ENCODE measurements around the gene SFR1.

DNA sequence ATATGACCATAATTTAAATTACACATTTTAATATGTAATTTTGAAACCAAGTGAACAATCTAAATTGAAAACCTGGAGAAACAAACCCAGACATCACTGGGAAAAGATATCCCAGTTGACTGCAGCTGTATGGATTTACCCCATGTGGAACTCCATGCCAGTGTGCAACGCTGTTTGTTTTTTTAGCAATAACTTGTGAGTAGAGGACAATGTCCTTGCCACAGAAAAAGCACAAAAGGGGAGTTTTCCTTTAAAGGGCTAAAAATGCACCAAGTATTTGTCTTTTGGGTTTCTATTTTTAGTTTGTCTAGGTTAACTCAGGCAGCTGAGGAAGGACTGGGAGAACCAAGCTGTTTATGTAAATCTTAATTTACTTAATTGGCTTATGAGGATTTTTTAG is 21.2 kb upstream of the SFR1 start:
- no peak for TF ChIP-seq POLR2A (IDR thresholded peaks at IDR 0.05; ENCODE audit: extremely low read depth, insufficient read length)
- TF ChIP-seq, protein P1, sequence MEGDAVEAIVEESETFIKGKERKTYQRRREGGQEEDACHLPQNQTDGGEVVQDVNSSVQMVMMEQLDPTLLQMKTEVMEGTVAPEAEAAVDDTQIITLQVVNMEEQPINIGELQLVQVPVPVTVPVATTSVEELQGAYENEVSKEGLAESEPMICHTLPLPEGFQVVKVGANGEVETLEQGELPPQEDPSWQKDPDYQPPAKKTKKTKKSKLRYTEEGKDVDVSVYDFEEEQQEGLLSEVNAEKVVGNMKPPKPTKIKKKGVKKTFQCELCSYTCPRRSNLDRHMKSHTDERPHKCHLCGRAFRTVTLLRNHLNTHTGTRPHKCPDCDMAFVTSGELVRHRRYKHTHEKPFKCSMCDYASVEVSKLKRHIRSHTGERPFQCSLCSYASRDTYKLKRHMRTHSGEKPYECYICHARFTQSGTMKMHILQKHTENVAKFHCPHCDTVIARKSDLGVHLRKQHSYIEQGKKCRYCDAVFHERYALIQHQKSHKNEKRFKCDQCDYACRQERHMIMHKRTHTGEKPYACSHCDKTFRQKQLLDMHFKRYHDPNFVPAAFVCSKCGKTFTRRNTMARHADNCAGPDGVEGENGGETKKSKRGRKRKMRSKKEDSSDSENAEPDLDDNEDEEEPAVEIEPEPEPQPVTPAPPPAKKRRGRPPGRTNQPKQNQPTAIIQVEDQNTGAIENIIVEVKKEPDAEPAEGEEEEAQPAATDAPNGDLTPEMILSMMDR (IDR thresholded peaks at IDR 0.05; ENCODE audit: low read depth, low read length) = no peak
- TF ChIP-seq, protein P2, sequence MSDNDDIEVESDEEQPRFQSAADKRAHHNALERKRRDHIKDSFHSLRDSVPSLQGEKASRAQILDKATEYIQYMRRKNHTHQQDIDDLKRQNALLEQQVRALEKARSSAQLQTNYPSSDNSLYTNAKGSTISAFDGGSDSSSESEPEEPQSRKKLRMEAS (IDR thresholded peaks at IDR 0.05; ENCODE audit: low read depth, low read length) = no peak
